VCaP (cell line): Measurements from ENCODE around the gene PIK3R5.
A peak's percentile ranks its signal among the peaks of the same experiment; 100 is the strongest.
"Not testable (repeated sequence)": the region's sequence is repeated elsewhere in the genome, so short reads cannot be mapped to it uniquely, and the experiment has no call there.

Source experiments
- H3K27ac ChIP-seq: fragments of 450-650 bp; 2 replicates; pipeline ENCODE4 v1.5.1; 2017
- TF ChIP-seq, protein P1 (sequence below): fragments of 450-650 bp; conservative IDR thresholded peaks from 2 replicates; pipeline ENCODE4 v1.5.1; 2017; ENCODE audit warnings: mild to moderate bottlenecking, moderate library complexity

Gene PIK3R5

DNA sequence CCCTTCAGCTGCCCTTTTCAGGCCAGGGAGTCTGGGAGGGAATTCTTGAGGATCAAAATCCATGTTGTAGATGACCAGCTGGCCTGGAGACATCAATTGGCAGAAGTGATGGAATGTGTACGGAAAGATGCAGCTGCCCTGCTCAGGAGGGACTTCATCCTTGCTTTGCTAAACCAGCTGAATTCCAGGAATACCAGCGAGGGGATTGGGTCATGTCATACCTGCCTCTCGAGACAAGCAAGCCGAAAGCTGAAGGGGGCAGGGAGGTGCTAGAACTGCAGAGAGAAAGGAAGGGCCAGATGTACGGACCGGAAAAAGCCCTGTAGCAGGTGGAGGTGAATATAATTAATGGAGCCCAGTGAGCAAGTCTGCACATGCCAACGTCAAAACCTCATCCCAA, 30.2 kb upstream of the PIK3R5 start:
- no peak overlapping the region for H3K27ac ChIP-seq

DNA sequence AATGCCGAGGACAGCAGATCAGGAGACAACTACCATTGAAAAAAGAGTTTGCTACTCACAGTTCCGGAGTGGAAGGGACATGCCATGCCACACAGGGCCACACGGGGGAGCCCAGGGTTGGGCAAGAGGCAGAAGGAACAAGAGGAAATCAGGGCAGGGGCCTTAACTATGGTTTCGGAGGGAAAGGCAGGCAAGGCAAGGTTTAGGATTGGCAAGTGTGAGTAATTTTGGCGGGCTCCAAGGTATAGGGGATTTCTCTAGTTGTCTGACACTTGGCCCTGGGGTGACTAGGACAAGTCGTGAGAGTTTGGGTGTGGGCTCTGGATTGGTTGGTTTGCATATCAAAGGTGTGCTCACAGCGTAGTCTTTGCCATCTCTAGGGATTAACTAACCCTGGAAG, 28.8 kb upstream of the PIK3R5 start:
- TF ChIP-seq, protein P1, sequence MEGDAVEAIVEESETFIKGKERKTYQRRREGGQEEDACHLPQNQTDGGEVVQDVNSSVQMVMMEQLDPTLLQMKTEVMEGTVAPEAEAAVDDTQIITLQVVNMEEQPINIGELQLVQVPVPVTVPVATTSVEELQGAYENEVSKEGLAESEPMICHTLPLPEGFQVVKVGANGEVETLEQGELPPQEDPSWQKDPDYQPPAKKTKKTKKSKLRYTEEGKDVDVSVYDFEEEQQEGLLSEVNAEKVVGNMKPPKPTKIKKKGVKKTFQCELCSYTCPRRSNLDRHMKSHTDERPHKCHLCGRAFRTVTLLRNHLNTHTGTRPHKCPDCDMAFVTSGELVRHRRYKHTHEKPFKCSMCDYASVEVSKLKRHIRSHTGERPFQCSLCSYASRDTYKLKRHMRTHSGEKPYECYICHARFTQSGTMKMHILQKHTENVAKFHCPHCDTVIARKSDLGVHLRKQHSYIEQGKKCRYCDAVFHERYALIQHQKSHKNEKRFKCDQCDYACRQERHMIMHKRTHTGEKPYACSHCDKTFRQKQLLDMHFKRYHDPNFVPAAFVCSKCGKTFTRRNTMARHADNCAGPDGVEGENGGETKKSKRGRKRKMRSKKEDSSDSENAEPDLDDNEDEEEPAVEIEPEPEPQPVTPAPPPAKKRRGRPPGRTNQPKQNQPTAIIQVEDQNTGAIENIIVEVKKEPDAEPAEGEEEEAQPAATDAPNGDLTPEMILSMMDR, result peak; percentile 86
- no peak overlapping the region for H3K27ac ChIP-seq

More for the DNA sequence above, 30.2 kb upstream of the PIK3R5 start:
- TF ChIP-seq, protein P1, result no peak

DNA sequence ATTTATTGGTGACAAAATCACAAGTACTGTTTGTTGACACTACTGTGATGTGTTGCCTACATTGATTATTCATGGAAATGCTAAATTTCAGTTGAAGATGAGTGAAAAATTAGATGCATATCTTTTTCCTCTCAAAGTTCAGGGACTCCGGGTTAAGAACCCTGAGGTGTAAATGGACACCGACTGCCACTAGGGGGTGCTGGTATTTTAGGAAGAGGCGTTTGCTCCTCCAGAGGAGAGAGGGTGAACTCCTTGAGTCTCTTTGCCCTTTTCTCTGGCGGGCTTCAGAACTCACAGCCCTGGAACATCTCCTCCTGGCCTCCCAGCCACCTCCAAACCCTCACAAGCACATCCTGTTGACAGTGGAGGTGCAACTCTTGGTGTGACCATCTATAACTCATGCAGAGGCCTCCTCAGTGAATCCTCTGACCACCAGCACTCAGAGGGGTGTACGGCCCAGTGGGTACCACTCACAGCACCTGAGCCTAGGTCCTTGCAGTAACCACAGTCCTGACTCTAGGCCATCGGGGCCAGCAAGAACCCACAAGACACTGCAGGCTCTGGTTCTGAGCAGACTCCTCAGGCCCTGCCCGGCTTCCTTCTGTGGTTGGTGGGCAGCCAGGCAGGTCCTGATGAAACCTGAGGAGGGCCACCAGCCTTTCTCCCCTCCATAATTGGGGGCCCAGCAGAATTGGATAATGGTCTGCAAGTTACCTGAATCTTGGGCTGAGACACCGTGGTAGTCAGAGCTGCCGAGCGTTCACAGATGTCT, 26.2 kb upstream of the PIK3R5 start:
- TF ChIP-seq, protein P1, result peak; percentile 81
- no peak overlapping the region for H3K27ac ChIP-seq

DNA sequence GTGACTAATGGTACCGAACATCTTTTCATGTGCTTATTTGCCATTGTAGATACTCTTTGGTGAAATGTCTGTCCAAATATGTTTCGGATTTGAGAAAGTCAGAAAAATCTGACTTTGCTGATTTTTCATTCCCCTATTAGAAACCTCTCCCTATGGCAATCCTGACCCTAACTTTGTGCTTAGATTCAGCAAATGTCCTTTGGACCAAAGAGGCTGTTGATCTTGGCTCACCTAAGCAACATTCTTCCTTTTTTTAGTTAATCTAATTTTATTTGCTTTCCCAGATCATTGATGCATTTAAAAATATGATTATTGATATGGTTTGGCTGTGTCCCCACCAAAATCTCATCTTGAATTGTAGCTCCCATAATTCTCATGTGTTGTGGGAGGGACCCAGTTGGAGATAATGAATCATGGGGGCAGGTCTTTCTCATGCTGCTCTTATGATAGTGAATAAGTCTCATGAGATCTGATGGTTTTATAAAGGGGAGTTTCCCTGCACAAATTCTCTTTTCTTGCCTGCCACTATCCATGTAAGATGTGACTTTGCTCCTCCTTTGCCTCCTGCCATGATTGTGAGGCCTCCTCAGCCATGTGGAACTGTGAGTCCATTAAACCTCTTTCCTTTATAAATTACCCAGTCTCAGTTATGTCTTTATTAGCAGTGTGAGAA, 22.9 kb upstream of the PIK3R5 start:
- not testable (repeated sequence) for H3K27ac ChIP-seq

DNA sequence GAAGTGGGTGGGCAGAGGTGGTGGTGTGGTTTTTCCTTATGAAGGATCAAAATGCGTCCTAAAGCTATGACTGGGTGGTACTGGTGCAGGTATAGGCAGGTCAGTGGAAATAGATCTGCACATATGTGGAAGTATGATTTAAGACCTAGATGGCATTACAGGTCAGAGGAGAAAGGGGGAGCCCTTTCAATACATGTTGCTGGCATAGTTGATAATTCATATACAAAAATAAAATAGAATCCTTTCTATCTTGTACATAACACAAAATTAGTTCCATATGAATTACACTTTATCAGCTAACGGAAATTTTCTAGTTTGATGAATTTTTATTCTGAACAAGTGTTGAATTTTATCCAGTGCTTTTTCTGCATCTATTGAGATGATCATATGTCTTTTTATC, 20.8 kb upstream of the PIK3R5 start:
- H3K27ac ChIP-seq, result no peak overlapping the region
- TF ChIP-seq, protein P1, result peak; percentile 25

DNA sequence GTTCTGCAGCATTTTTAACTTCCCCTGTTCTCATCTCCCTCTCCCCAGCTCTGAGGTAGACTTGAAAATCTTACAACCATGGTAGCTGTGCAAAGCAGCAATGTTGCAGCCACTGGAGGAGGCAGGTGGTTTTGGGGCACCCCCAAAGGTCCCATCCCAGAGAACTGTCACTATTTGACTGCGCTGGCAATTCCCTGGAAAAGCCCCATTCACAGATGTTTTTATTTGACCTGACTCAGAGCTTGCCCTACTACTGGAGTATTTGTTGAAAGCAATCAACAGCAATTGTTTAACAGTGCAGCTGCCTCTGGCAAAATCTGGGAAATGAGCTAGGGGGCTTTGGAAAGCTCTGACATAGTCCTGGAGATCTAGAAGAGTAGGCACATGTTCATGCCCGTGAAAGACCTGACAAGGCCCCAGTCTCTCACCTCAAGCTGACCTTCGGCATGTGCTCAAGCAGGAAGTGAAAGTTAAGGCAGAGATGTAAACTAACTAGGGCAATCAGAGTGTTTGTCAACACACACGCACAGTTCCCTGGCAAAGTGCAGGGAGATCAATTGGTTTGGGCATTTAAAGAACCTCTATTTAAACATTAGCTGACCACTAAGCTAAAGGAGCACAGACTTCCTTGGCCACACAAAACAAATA, 19.7 kb upstream of the PIK3R5 start:
- no peak overlapping the region for H3K27ac ChIP-seq
- TF ChIP-seq, protein P1, result no peak

DNA sequence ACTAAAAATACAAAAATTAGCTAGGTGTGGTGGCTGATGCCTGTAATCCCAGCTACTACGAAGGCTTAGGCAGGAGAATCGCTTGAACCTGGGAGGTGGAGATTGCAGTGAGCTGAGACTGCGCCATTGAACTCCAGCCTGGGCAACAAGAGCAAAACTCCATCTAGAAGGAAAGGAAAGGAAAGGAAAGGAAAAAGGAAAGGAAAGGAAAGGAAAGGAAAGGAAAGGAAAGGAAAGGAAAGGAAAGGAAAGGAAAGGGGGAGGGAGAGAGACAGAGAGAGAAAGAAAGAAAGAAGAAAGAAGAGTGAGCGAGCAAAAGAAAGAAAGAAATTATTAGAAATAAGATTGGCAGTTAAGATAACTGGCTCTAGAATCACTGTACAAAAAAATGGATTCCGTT, 18.7 kb upstream of the PIK3R5 start:
- not testable (repeated sequence) for H3K27ac ChIP-seq

DNA sequence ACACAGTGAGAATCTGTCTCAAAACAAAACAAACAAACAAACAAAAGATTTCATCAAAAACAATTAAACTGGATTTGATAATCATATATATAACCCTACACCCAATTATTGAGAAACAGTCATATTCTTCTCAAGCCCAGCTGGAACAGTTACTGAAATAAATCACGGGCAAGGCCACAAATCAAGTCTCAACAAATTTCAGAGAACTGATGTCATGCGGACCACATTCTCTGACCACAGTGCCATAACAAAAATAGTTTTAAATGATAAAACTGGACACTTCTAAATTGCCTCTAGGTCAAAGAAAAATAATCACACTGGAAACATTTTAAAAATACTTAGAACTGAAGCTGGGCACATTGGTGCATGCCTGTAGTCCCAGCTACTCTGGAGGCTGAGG, 15.9 kb upstream of the PIK3R5 start:
- TF ChIP-seq, protein P1, result no peak
- H3K27ac ChIP-seq, result no peak overlapping the region
